HepG2 (cell line): ENCODE data around the gene HAPLN3. TPM values are rescaled to one million over a fixed set of nuclear protein-coding genes. Genes with fewer than 3 reads are reported as not detected.

Experiments used
- ATAC-seq: fragments of 200-7000 bp; cut with Tn5 transposase; 3 replicates; pipeline ENCODE4 v1.9.1; 2020; ENCODE audit warnings: mild to moderate bottlenecking, moderate library complexity
- BruUV-seq: library from RNA; stranded (reverse); fragments of 400-500 nt; replicated peaks from 2 replicates; lab custom pipeline; 2021; lab: Mats Ljungman, UMichigan
- CTCF ChIA-PET: fragments of 300-600 bp; formaldehyde crosslinking; extraction: SDS; loops from one replicate; lab custom pipeline; 2021; ENCODE audit warnings: low total read pairs, inconsistent platforms, low intra/inter-chr PET ratio; lab: Yijun Ruan, JAX
- POLR2A ChIA-PET: fragments of 350-600 bp; sonication (Branson Sonifier 250); formaldehyde crosslinking; loops from one replicate; lab custom pipeline; 2020; ENCODE audit warnings: antibody characterized with exemption, inconsistent platforms; lab: Yijun Ruan, JAX
- DNase-seq: peaks from one replicate; pipeline ENCODE4 v3.0.0-alpha.2; 2015; ENCODE audit warnings: low spot score
- FAIRE-seq: peaks from 3 replicates; lab custom pipeline; 2011; peaks lifted over from hg19 to GRCh38; lab: Jason Lieb, UNC
- H2AFZ ChIP-seq: one replicate; pipeline ENCODE4 v1.6.1; 2011; ENCODE audit warnings: low read length, inconsistent platforms
- H3K27ac ChIP-seq: fragments of 300-600 bp; 3 replicates; pipeline ENCODE4 v1.8.0; 2011; ENCODE audit warnings: mixed run types, mild to moderate bottlenecking, mixed read lengths, low read length, inconsistent platforms; ENCODE audit not compliant: insufficient read depth; ENCODE audit errors: extremely low read length
- H3K27me3 ChIP-seq, 2 experiments: fragments of 200-600 bp in 1 of 2; 2 replicates in 1 of 2; 3 replicates in 1 of 2; pipeline versions ENCODE4 v1.6.0 to v1.8.0; 2011; ENCODE audit warnings: low read length in 2 of 2, mild to moderate bottlenecking in 2 of 2, moderate library complexity in 2 of 2, inconsistent platforms in 1 of 2; ENCODE audit not compliant: insufficient read depth in 2 of 2, control insufficient read depth in 1 of 2
- H3K36me3 ChIP-seq, 2 experiments: fragments of 200-600 bp in 1 of 2; replicated peaks in 1 of 2; 2 replicates in 1 of 2; 3 replicates in 1 of 2; pipeline versions ENCODE4 v1.5.1 to v1.8.0; 2011; ENCODE audit warnings: low read length in 2 of 2, inconsistent platforms in 1 of 2; ENCODE audit not compliant: insufficient read depth in 2 of 2, control insufficient read depth in 1 of 2
- H3K4me1 ChIP-seq: 2 replicates; pipeline ENCODE4 v1.5.1; 2012; ENCODE audit warnings: low read length, inconsistent platforms; ENCODE audit not compliant: insufficient read depth
- H3K4me2 ChIP-seq: 2 replicates; pipeline ENCODE4 v1.6.0; 2011; ENCODE audit warnings: low read depth, low read length, inconsistent platforms
- H3K4me3 ChIP-seq, 3 experiments: fragments of 200-600 bp in 1 of 3; sonication (generic), shearing (Covaris generic) in 1 of 3; replicated peaks in 1 of 3; 2 replicates each; pipeline ENCODE4 v1.5.1; 2011 to 2016; ENCODE audit warnings: low read length in 3 of 3, inconsistent platforms in 2 of 3, low read depth in 2 of 3, mild to moderate bottlenecking in 2 of 3, control low read depth in 1 of 3, mixed read lengths in 1 of 3; ENCODE audit not compliant: insufficient read depth in 1 of 3
- H3K79me2 ChIP-seq: one replicate; pipeline ENCODE4 v1.6.1; 2011; ENCODE audit warnings: low read length, inconsistent platforms; ENCODE audit not compliant: insufficient read depth
- H3K9ac ChIP-seq: 2 replicates; pipeline ENCODE4 v1.6.0; 2011; ENCODE audit warnings: mild to moderate bottlenecking, low read depth, low read length, inconsistent platforms; ENCODE audit not compliant: insufficient read depth
- H3K9me3 ChIP-seq: 2 replicates; pipeline ENCODE4 v1.5.1; 2012; ENCODE audit warnings: mild to moderate bottlenecking, low read length
- H4K20me1 ChIP-seq: 2 replicates; pipeline ENCODE4 v1.6.0; 2011; ENCODE audit warnings: inconsistent platforms, mild to moderate bottlenecking, low read length, moderate library complexity; ENCODE audit not compliant: insufficient read depth
- BHLHE40 ChIP-seq: IDR thresholded peaks from 2 replicates; pipeline ENCODE4 v1.6.1; 2011; ENCODE audit warnings: low read length, improper control_type of control experiment
- E2F2 ChIP-seq: sonication (generic); formaldehyde crosslinking; IDR thresholded peaks from 2 replicates; pipeline ENCODE4 v1.4.0; 2020; ENCODE audit warnings: missing genetic modification reagents, borderline replicate concordance
- RARA ChIP-seq: IDR thresholded peaks from 2 replicates; pipeline ENCODE4 v1.6.1; 2016; ENCODE audit warnings: missing genetic modification reagents, missing compliant biosample characterization
- SP140L ChIP-seq: sonication (generic); formaldehyde crosslinking; IDR thresholded peaks from 2 replicates; pipeline ENCODE4 v1.4.0; 2020; ENCODE audit warnings: missing genetic modification reagents, borderline replicate concordance
- ZNF276 ChIP-seq: sonication (generic); formaldehyde crosslinking; IDR thresholded peaks from 2 replicates; pipeline ENCODE4 v1.4.0; 2020; ENCODE audit warnings: mild to moderate bottlenecking, low read depth, missing genetic modification reagents
- ZNF292 ChIP-seq: sonication (generic); formaldehyde crosslinking; IDR thresholded peaks from 2 replicates; pipeline ENCODE4 v1.8.1; 2022; ENCODE audit warnings: mild to moderate bottlenecking, low read depth, missing genetic modification reagents, borderline replicate concordance
- ZNF710 ChIP-seq: sonication (generic); formaldehyde crosslinking; IDR thresholded peaks from 2 replicates; pipeline ENCODE4 v1.5.0; 2020; ENCODE audit warnings: mild to moderate bottlenecking, missing genetic modification reagents, borderline replicate concordance
- ZNF773 ChIP-seq: sonication (generic); formaldehyde crosslinking; IDR thresholded peaks from 2 replicates; pipeline ENCODE4 v1.4.0; 2020; ENCODE audit warnings: missing genetic modification reagents, borderline replicate concordance
- ZNF790 ChIP-seq: sonication (generic); formaldehyde crosslinking; IDR thresholded peaks from 2 replicates; pipeline ENCODE4 v1.8.0; 2022; ENCODE audit warnings: missing genetic modification reagents, mild to moderate bottlenecking, borderline replicate concordance
- ZSCAN12 ChIP-seq: sonication (generic); formaldehyde crosslinking; IDR thresholded peaks from 2 replicates; pipeline ENCODE4 v1.9.0; 2021; ENCODE audit warnings: mild to moderate bottlenecking, missing genetic modification reagents
- WGBS: methylation state at CpG from one replicate; pipeline ENCODE4 v1.1.6; 2017; ENCODE audit warnings: low lambda C conversion rate; 5-methylcytosine and 5-hydroxymethylcytosine counted together
- in situ Hi-C: cut with HindIII; loops from 2 replicates; pipeline ENCODE4 v1.10.0; 2017; ENCODE audit warnings: low pct_unique_long_range_greater_than_20kb; ENCODE audit not compliant: extremely low pct_ligation_motif_present
- intact Hi-C: fragments of 100-400 bp; cut with micrococcal nuclease; formaldehyde crosslinking; loops from one replicate; pipeline ENCODE4 v1.10.0; 2022; ENCODE audit not compliant: unreplicated experiment
- polyA plus RNA-seq, 8 experiments: library from polyadenylated mRNA; depleted of rRNA in 3 of 8; stranded (reverse) in 7 of 8; unstranded in 1 of 8; fragments of >200 nt; fragmentation: Illumina TruSeq in 4 of 8; extraction: Trizol in 4 of 8; gene quantifications; 2 replicates each; pipeline versions ENCODE4 v1.2.1 to v1.2.3, GENCODE V29; 2011 to 2016; ENCODE audit warnings: low read depth in 4 of 8, missing spikeins in 1 of 8, mixed read lengths in 1 of 8; ENCODE audit not compliant: insufficient read depth in 1 of 8
- total RNA-seq, 5 experiments: library from RNA; depleted of rRNA; stranded (reverse); fragments of >200 nt; fragmentation: Illumina TruSeq; extraction: Trizol; gene quantifications; 2 replicates each; pipeline ENCODE4 v1.2.3, GENCODE V29; 2016; ENCODE audit warnings: low read depth in 1 of 5

HAPLN3 gene
- total and polyA plus RNA-seq, 2 of the 13 experiments (the other 11 are each of a cell fraction or from before 2014, with no cell fraction given) = 0.09 TPM; not detected in 1

GRCh38 chr15:88842156-88842555 is 53.2 kb downstream of the HAPLN3 start:
- Histone ChIP-seq H3K79me2 (no peaks in the 10 kb centered on the region), H2AFZ (no peak overlapping the region), H3K4me2 (no peak overlapping the region), H3K9me3 (no peaks in the 10 kb centered on the region), H3K4me1 (no peaks in the 10 kb centered on the region), H3K9ac (no peak overlapping the region), H3K27ac (no peak overlapping the region), H3K27me3 (peaks cover 1 to 19% of the 10 kb centered on the region in 2 experiments; a peak in 3 of 5 replicates), H3K4me3 (no peak overlapping the region), H4K20me1 (no peaks in the 10 kb centered on the region), H3K36me3 (no peaks in the 10 kb centered on the region)
- ATAC-seq (peak; percentile 36; the same call in 2 of the 3 replicates), FAIRE-seq (no peak), DNase-seq (no peak)
- in situ Hi-C loops = no loop called here
- WGBS = 46% methylated on average over 2 of the region's 4 CpGs
- POLR2A ChIA-PET = no interaction called here
- intact Hi-C loops = no loop called here
- TF ChIP-seq E2F2 (CRISPR knock-in tag) = no peak
- no peak for TF ChIP-seq ZNF710 (CRISPR knock-in tag)
- TF ChIP-seq ZSCAN12 (CRISPR knock-in tag) = no peak
- TF ChIP-seq ZNF292 (CRISPR knock-in tag) = no peak
- no peak for TF ChIP-seq ZNF276 (CRISPR knock-in tag)
- no peak for TF ChIP-seq ZNF790
- TF ChIP-seq BHLHE40 = no peak
- no peak for TF ChIP-seq RARA (CRISPR knock-in tag)
- no peak for TF ChIP-seq SP140L (CRISPR knock-in tag)
- no peak for TF ChIP-seq ZNF773 (CRISPR knock-in tag)
- TF ChIP-seq, all 625 proteins: peak for 0
- CTCF ChIA-PET = no interaction called here
- BruUV-seq = no TSS peak
